GM12875 (cell line): Measurements from ENCODE around the gene DPY19L1.
"Not testable (repeated sequence)": the region's sequence is repeated elsewhere in the genome, so short reads cannot be mapped to it uniquely, and the experiment has no call there.

Source experiments
- H3K4me3 ChIP-seq: one replicate; pipeline ENCODE4 v1.5.1; 2011; ENCODE audit warnings: low read depth, low read length, control low read depth
- CTCF ChIP-seq: IDR thresholded peaks from 2 replicates; pipeline ENCODE4 v1.5.1; 2011; ENCODE audit warnings: low read depth, mild to moderate bottlenecking, control low read depth, inconsistent platforms, low read length, moderate library complexity, borderline replicate concordance; ENCODE audit not compliant: insufficient read depth

DPY19L1 gene

GRCh38 chr7:35003679-35004303, 33.5 kb downstream of the DPY19L1 start:
- no peak for TF ChIP-seq CTCF
- no peak overlapping the region for H3K4me3 ChIP-seq

- H3K4me3 ChIP-seq, result not testable (repeated sequence)
Observed at GRCh38 chr7:35003177-35003650, 34.1 kb downstream of the DPY19L1 start.

GRCh38 chr7:34998335-34998734, 39.0 kb downstream of the DPY19L1 start:
- H3K4me3 ChIP-seq, result not testable (repeated sequence)

- not testable (repeated sequence) for H3K4me3 ChIP-seq
Observed at GRCh38 chr7:34996423-34997090, 40.7 kb downstream of the DPY19L1 start.

- no peak overlapping the region for H3K4me3 ChIP-seq
- no peak for TF ChIP-seq CTCF
Observed at GRCh38 chr7:34995757-34996156, 41.5 kb downstream of the DPY19L1 start.

- TF ChIP-seq CTCF, result no peak
- no peak overlapping the region for H3K4me3 ChIP-seq
Observed at GRCh38 chr7:34991938-34992840, 45.1 kb downstream of the DPY19L1 start.

- H3K4me3 ChIP-seq, result not testable (repeated sequence)
Observed at GRCh38 chr7:34988442-34989125, 48.7 kb downstream of the DPY19L1 start.

GRCh38 chr7:34985155-34985554, 52.1 kb downstream of the DPY19L1 start:
- H3K4me3 ChIP-seq, result not testable (repeated sequence)

GRCh38 chr7:34984140-34984539, 53.1 kb downstream of the DPY19L1 start:
- not testable (repeated sequence) for H3K4me3 ChIP-seq

GRCh38 chr7:34982371-34983019, 54.8 kb downstream of the DPY19L1 start:
- H3K4me3 ChIP-seq, result no peak overlapping the region

GRCh38 chr7:34979124-34979523, 58.2 kb downstream of the DPY19L1 start:
- not testable (repeated sequence) for H3K4me3 ChIP-seq

More at GRCh38 chr7:34982371-34983019, 54.8 kb downstream of the DPY19L1 start:
- no peak for TF ChIP-seq CTCF
